SJCRH30 (cell line): ENCODE results near the gene KIF3A. TPM values are rescaled to one million over a fixed set of nuclear protein-coding genes. Genes with fewer than 3 reads are reported as not detected.
A peak's percentile ranks its signal among the peaks of the same experiment; 100 is the strongest.

Source experiments
- DNase-seq, 2 experiments: peaks; one replicate each; pipeline ENCODE4 v3.0.0-alpha.2; 2015 to 2020
- H3K27ac ChIP-seq: fragments of 250-450 bp; sonication (Bioruptor Pico); 2 replicates; pipeline ENCODE4 v1.5.1; 2020; ENCODE audit warnings: mild to moderate bottlenecking, moderate library complexity
- H3K27me3 ChIP-seq: fragments of 250-450 bp; sonication (Bioruptor Pico); 2 replicates; pipeline ENCODE4 v1.5.1; 2020; ENCODE audit warnings: mild to moderate bottlenecking, moderate library complexity
- H3K36me3 ChIP-seq: fragments of 250-450 bp; sonication (Bioruptor Pico); 2 replicates; pipeline ENCODE4 v1.5.1; 2020; ENCODE audit warnings: mild to moderate bottlenecking, moderate library complexity
- H3K4me1 ChIP-seq: fragments of 250-450 bp; sonication (Bioruptor Pico); 2 replicates; pipeline ENCODE4 v1.5.1; 2020; ENCODE audit warnings: mild to moderate bottlenecking, moderate library complexity
- H3K4me3 ChIP-seq: fragments of 250-450 bp; sonication (Bioruptor Pico); 2 replicates; pipeline ENCODE4 v1.5.1; 2020; ENCODE audit warnings: mild to moderate bottlenecking, moderate library complexity
- H3K9me3 ChIP-seq: fragments of 250-450 bp; sonication (Bioruptor Pico); replicated peaks from 2 replicates; pipeline ENCODE4 v1.5.1; 2020; ENCODE audit warnings: mild to moderate bottlenecking, moderate library complexity
- total RNA-seq: library from RNA; depleted of rRNA; stranded (reverse); fragments of >200 nt; shearing (Covaris generic); gene quantifications from 2 replicates; pipeline ENCODE4 v1.2.3, GENCODE V29; 2014; rRNA removed

KIF3A gene
- 7.7 and 8.3 TPM in 2 replicates for total RNA-seq

- Histone ChIP-seq H3K27me3 (no peaks in the 10 kb centered on the region), H3K4me3 (peak within 1 kb of the TSS; percentile 91), H3K9me3 (no peaks in the 10 kb centered on the region), H3K36me3 (no peaks in the 10 kb centered on the region), H3K27ac (no peak within 1 kb of the TSS), H3K4me1 (peaks cover 6% of the 10 kb centered on the region; the same call in 1 of the 2 replicates)
- DNase-seq = peak; percentile 97 to 99
Measured at GRCh38 chr5:132736853-132737833, at the start of gene KIF3A. Gene KIF3A, minus strand, starts transcription at chr5:132737546. Its CDS starts 127 bp downstream, at chr5:132737419.

- H3K9me3 ChIP-seq = no peaks in the 10 kb centered on the region
- H3K27ac ChIP-seq = no peak overlapping the region
- DNase-seq = no peak
- H3K27me3 ChIP-seq = no peaks in the 10 kb centered on the region; the same call in 1 of the 2 replicates
- no peak overlapping the region for H3K4me3 ChIP-seq
- H3K36me3 ChIP-seq = no peaks in the 10 kb centered on the region
- H3K4me1 ChIP-seq = no peaks in the 10 kb centered on the region; the same call in 1 of the 2 replicates
Measured at GRCh38 chr5:132787076-132787475, 49.7 kb upstream of the KIF3A start.

GRCh38 chr5:132785864-132786263 lies 48.5 kb upstream of the KIF3A start:
- H3K4me3 ChIP-seq = no peak overlapping the region
- no peaks in the 10 kb centered on the region for H3K36me3 ChIP-seq
- no peaks in the 10 kb centered on the region; the same call in 1 of the 2 replicates for H3K27me3 ChIP-seq
- no peak overlapping the region for H3K27ac ChIP-seq
- no peak for DNase-seq
- H3K4me1 ChIP-seq = no peaks in the 10 kb centered on the region; the same call in 1 of the 2 replicates
- H3K9me3 ChIP-seq = no peaks in the 10 kb centered on the region

- no peak overlapping the region for H3K4me3 ChIP-seq
- H3K4me1 ChIP-seq = no peaks in the 10 kb centered on the region; the same call in 1 of the 2 replicates
- no peak overlapping the region for H3K27ac ChIP-seq
- H3K27me3 ChIP-seq = no peaks in the 10 kb centered on the region; the same call in 1 of the 2 replicates
- no peaks in the 10 kb centered on the region for H3K9me3 ChIP-seq
- H3K36me3 ChIP-seq = no peaks in the 10 kb centered on the region
- no peak for DNase-seq
Measured at GRCh38 chr5:132785365-132785764, 48.0 kb upstream of the KIF3A start.

GRCh38 chr5:132782101-132782500 lies 44.8 kb upstream of the KIF3A start:
- H3K4me1 ChIP-seq = no peaks in the 10 kb centered on the region; the same call in 1 of the 2 replicates
- peaks cover 10% of the 10 kb centered on the region; the same call in 1 of the 2 replicates for H3K27me3 ChIP-seq
- no peaks in the 10 kb centered on the region for H3K36me3 ChIP-seq
- no peak overlapping the region for H3K4me3 ChIP-seq
- no peak for DNase-seq
- no peaks in the 10 kb centered on the region for H3K9me3 ChIP-seq
- no peak overlapping the region for H3K27ac ChIP-seq

GRCh38 chr5:132781029-132781428 lies 43.7 kb upstream of the KIF3A start:
- no peaks in the 10 kb centered on the region for H3K9me3 ChIP-seq
- H3K27ac ChIP-seq = no peak overlapping the region
- H3K27me3 ChIP-seq = peaks cover 10% of the 10 kb centered on the region; the same call in 1 of the 2 replicates
- H3K4me3 ChIP-seq = no peak overlapping the region
- DNase-seq = no peak
- no peaks in the 10 kb centered on the region for H3K36me3 ChIP-seq
- no peaks in the 10 kb centered on the region; the same call in 1 of the 2 replicates for H3K4me1 ChIP-seq

- Histone ChIP-seq H3K4me3 (no peak overlapping the region), H3K27me3 (peaks cover 10% of the 10 kb centered on the region; the same call in 1 of the 2 replicates), H3K27ac (no peak overlapping the region), H3K4me1 (no peaks in the 10 kb centered on the region; the same call in 1 of the 2 replicates), H3K9me3 (no peaks in the 10 kb centered on the region), H3K36me3 (no peaks in the 10 kb centered on the region)
- no peak for DNase-seq
Measured at GRCh38 chr5:132780577-132780976, 43.2 kb upstream of the KIF3A start.

- H3K27me3 ChIP-seq = peaks cover 10% of the 10 kb centered on the region; the same call in 1 of the 2 replicates
- DNase-seq = no peak
- H3K27ac ChIP-seq = no peak overlapping the region
- H3K36me3 ChIP-seq = no peaks in the 10 kb centered on the region
- no peak overlapping the region for H3K4me3 ChIP-seq
- no peaks in the 10 kb centered on the region; the same call in 1 of the 2 replicates for H3K4me1 ChIP-seq
- no peaks in the 10 kb centered on the region for H3K9me3 ChIP-seq
Measured at GRCh38 chr5:132779961-132780360, 42.6 kb upstream of the KIF3A start.

GRCh38 chr5:132778856-132779255 lies 41.5 kb upstream of the KIF3A start:
- Histone ChIP-seq H3K27ac (no peak overlapping the region), H3K9me3 (no peaks in the 10 kb centered on the region), H3K36me3 (no peaks in the 10 kb centered on the region), H3K4me3 (no peak overlapping the region), H3K27me3 (peaks cover 10% of the 10 kb centered on the region; the same call in 1 of the 2 replicates), H3K4me1 (no peaks in the 10 kb centered on the region; the same call in 1 of the 2 replicates)
- no peak for DNase-seq

- Histone ChIP-seq H3K4me3 (no peak overlapping the region), H3K27me3 (peaks cover 10% of the 10 kb centered on the region; the same call in 1 of the 2 replicates), H3K36me3 (no peaks in the 10 kb centered on the region), H3K27ac (no peak overlapping the region), H3K4me1 (no peaks in the 10 kb centered on the region; the same call in 1 of the 2 replicates), H3K9me3 (no peaks in the 10 kb centered on the region)
- DNase-seq = no peak
Measured at GRCh38 chr5:132778129-132778528, 40.8 kb upstream of the KIF3A start.

- DNase-seq = peak; percentile 39 to 54
- peaks cover 10% of the 10 kb centered on the region; the same call in 1 of the 2 replicates for H3K27me3 ChIP-seq
- H3K4me3 ChIP-seq = peak within 1 kb of the TSS; percentile 75
- H3K4me1 ChIP-seq = no peaks in the 10 kb centered on the region; the same call in 1 of the 2 replicates
- H3K36me3 ChIP-seq = no peaks in the 10 kb centered on the region
- H3K9me3 ChIP-seq = no peaks in the 10 kb centered on the region
- no peak within 1 kb of the TSS for H3K27ac ChIP-seq
Measured at GRCh38 chr5:132777209-132778069, 40.1 kb upstream of the KIF3A start, which contains the start of gene SEPTIN8. Gene SEPTIN8, minus strand, starts transcription at chr5:132777239. Its CDS starts 102 bp downstream, at chr5:132777137.

GRCh38 chr5:132776938-132777208 lies 39.5 kb upstream of the KIF3A start:
- Histone ChIP-seq H3K4me1 (peaks cover 1% of the 10 kb centered on the region; the same call in 1 of the 2 replicates), H3K27ac (no peak overlapping the region), H3K36me3 (no peaks in the 10 kb centered on the region), H3K9me3 (no peaks in the 10 kb centered on the region), H3K27me3 (peaks cover 10% of the 10 kb centered on the region; the same call in 1 of the 2 replicates), H3K4me3 (peak overlapping the region; percentile 75)
- no peak for DNase-seq

- DNase-seq = peak; percentile 54 to 65
- Histone ChIP-seq H3K27ac (no peak overlapping the region), H3K36me3 (no peaks in the 10 kb centered on the region), H3K4me3 (peak overlapping the region; percentile 75), H3K4me1 (peaks cover 7% of the 10 kb centered on the region; the same call in 1 of the 2 replicates), H3K27me3 (peaks cover 10% of the 10 kb centered on the region; the same call in 1 of the 2 replicates), H3K9me3 (no peaks in the 10 kb centered on the region)
Measured at GRCh38 chr5:132776131-132776937, 39.0 kb upstream of the KIF3A start.
